GM18505 (cell line): ENCODE results near the gene PAPLN.

Source experiments
- ATAC-seq: cut with Tn5 transposase; IDR thresholded peaks from one replicate; pipeline ENCODE4 v1.9.1; 2021; ENCODE audit not compliant: unreplicated experiment
- POLR2A ChIP-seq: IDR thresholded peaks from 4 replicates; pipeline ENCODE4 v1.6.1; 2011; ENCODE audit warnings: borderline replicate concordance; ENCODE audit not compliant: insufficient read depth, insufficient read length; ENCODE audit errors: extremely low read depth

PAPLN gene

DNA sequence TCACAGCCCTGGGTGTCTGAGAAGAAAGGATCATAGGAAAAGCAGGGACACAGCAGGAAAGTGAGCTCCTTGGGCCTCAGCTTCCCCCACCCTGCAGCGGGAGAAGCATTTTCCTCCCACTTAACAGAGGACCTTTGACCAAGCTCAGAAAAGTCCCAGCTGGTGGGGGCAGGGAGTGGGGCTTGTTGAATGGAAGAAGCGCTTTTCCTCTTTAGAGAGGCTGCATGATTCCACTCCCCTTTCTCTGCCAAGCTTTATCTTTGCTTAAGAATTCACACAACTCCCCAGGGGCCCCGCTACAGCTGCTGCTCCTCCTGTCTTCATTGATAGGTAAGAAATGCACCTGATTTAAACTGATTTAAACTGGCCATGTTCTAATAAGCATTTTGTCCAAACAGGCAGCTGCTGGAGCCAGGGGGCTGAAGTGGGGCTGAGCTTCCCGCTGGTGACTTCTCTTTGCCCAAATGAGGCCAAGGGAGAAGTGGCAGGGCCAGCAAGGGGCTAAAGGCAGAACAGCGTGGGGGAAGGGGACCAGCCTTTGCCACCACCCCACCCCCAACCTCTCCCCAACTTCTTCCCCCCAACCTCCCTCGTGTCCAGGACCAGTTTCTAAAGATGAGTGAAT, 1.7 kb upstream of the PAPLN start:
- ATAC-seq: no peak
- no peak for TF ChIP-seq POLR2A

DNA sequence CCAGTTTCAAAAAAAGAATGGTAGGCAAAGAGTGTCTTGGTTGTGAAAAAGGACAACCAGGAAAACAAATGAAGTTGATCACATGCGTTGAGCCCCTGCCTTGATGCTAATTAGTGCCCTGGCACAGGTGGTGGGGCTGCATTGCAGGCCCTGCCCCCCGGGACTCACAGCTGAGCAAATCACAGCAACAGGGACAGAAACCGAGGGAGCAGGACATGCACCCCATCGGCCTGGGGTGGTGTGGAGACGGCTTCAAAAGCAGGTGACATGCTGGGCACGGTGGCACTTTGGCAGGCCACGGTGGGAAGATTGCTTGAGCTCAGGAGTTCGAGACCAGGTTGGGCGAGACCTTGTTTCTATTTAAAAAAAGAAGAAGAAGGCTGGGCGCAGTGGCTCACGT, 1.1 kb upstream of the PAPLN start:
- no peak for ATAC-seq
- TF ChIP-seq POLR2A: no peak

DNA sequence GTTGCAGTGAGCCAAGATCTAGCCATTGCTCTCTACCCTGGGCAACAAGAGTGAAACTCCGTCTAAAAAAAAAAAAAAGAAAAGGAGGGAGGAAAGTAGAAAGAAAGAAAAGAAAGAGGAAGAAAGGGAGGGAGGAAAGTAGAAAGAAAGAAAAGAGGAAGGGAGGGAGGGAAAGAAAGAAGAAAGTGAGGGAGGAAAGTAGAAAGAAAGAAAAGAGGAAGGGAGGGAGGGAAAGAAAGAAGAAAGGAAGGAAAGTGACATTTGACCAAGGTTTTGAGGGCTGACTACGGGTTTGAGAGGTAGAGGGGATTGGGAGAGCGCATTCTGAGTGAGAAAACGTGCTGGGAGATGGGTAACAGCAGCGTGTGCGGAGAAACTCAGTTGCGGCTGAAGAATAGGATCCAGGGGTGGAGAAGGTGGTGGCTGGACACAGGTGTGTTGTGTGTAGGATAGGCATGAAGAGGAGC, 521 bp upstream of the PAPLN start:
- no peak for TF ChIP-seq POLR2A
- no peak for ATAC-seq

DNA sequence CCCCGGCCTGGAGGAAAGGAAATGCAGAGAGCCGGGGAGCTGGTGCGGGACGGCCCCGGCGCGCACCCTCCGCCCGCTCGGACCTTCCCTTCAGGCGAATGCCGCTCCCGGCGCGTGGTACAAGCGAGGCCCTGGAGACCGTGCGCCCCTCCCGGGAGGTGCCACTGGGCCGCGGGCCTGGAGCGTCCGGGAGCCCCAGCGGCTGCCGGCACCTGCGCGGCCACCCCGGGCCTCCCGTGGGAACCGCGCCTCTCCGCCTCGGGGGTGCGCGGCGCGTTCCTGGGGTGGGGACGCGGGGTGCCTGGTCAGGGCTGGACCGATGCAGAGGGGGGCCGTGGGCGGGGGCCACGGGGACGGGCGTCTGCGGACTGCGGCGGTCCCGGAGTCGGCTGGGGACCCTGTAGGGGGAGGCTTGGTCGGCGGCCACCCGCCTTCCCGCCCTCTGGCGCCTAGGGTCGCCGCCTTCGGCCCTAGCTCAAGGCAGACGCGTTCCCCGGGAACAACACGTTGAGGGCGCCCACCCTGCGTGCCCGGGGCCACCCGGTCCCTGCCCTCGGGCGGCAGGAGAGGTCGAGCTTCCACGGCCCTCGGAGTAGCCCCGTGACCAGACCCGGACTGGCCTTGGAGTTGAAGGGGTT, 599 bp downstream of the PAPLN start:
- no peak for ATAC-seq
- no peak for TF ChIP-seq POLR2A

DNA sequence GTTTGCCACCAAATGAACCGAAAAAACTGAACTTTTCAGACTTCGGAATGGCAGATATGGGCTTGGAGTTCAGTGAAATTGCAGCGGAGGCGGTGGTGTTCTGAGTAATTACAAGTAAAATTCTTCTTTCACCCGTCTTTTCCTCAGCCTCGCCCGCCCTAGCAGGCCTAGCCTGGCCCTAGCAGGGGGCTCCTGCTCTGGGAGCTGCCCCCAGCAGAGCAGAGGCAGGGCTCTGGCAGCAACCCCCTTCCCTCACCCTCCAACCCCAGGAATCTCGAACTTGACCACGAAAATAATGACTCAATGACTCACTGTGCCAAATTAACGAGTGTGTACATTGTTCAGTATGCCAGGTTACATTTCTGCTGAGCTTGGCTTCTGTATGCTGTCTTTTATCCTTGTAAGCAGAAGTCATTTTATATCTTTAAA, 1.1 kb downstream of the PAPLN start:
- TF ChIP-seq POLR2A: no peak
- no peak for ATAC-seq

DNA sequence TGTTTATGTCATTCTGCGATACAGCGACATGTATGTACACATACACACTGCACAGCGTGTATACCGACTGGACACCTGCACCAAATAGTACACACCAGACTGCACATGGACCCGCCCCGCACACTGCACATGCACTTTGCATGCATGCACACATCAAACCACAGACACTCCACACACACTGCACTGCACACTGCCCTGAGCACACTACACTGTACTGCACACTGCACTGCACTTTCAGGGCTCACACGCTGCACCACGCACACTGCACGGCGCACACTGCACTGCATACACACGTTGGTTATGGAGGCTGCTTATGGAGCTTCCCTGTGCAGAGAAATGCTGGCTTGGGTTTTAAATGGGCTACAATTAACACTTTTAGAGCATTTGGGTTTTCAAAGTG, 1.6 kb downstream of the PAPLN start:
- ATAC-seq: no peak
- no peak for TF ChIP-seq POLR2A

DNA sequence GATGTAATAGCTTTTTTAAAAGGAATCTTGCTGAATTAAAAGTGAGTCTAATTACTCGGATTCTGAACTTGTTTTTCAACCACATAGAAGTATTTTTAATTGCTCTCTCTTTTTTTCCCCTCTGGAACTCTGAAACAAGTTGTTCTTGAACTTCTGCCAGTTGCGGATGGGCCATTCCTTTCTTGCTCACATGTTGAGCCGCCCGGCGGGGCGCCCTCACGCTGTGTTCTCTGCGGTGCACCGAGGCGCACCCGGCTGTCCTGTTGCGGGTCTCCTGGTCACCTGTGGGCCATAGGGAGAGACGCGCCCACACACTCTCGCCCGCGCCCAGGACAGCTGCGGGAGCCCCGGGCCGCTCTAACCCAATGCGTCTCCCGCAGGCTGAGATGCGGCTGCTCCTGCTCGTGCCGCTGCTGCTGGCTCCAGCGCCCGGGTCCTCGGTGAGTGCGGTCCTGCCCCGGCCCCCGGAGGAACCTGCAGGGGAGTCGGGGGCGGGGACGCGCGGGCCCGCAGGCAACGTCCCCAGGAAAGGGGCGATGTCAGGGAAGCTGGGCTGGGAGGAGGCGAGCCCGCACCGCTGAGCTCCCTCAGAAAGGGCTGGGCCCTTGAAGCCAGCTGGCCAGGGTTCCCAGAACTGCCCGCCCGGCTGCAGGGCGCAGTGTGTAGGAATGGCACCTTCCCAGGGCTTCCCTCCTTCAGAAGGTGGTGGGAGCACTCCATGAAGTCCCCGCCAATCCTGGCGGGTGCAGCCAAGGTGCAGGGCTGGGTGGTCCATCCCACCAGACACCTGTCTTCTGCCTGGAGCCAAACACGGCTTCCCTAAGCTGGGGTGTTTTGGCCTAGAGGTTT, 2.3 kb downstream of the PAPLN start:
- TF ChIP-seq POLR2A: no peak
- ATAC-seq: no peak

DNA sequence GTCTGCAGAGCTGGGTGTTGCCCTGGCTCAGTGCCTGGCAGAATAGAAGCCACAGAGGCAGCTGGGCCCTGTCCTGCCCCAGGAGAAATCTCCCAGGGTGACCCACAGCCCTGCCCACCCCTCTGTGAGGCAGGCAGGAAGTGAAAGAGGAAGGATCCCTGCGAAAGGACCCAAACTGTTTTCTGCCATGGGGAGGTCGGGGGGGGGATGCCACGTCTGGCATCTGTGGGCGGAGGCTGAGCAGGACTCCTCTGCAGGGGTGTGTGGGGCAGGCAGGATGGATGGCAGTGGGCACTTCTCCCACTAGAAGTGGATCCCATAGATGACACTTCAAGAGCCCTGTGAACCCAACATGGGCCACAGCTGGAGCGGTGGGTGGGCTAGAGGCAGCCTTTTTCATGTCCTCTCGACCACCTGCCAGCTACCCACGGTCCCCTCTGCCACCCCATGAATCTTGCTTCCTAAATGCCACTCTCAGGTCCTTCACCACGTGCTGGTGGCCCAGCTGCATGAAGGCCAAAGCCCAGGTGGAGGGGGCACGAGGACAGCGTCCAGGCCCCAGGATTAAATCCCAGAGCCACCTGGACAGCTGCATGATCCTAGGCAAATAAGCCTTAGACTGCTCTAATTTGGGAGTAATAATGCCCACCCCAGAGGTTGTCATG, 3.6 kb downstream of the PAPLN start:
- ATAC-seq: no peak
- no peak for TF ChIP-seq POLR2A

DNA sequence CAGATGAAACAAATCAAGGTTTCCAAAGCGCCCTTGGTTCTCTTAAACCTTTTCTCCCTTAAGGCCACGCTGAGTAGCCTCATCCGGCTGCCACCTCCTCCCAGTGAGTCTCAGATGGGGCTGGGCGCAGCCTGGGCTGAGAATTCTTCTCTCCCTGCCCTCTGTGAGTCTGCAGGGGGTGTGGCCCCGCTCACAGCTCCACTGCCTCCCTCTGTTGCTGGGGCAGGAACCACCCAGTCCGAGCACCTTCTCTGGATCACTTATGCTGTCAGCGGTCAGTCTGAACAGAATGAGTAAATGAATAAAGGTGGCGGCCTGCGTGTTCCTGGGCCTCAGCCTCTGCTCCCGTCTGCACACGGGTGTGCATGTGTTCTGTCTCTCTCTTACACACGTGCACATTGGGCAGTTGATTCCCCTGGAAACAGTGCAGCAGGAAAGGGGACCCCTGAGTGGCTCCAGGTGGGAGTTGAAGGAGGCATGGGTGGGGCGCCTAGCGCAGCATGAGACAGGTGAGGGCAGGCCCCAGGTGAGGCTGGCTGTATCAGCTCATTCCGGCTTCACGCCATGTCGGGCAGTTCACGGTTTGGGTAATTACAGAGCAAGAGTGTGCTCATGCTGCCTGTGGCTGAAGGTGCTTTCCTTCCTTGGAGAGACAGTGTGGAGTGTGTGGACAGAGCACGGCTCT, 4.3 kb downstream of the PAPLN start:
- no peak for ATAC-seq
- TF ChIP-seq POLR2A: no peak

DNA sequence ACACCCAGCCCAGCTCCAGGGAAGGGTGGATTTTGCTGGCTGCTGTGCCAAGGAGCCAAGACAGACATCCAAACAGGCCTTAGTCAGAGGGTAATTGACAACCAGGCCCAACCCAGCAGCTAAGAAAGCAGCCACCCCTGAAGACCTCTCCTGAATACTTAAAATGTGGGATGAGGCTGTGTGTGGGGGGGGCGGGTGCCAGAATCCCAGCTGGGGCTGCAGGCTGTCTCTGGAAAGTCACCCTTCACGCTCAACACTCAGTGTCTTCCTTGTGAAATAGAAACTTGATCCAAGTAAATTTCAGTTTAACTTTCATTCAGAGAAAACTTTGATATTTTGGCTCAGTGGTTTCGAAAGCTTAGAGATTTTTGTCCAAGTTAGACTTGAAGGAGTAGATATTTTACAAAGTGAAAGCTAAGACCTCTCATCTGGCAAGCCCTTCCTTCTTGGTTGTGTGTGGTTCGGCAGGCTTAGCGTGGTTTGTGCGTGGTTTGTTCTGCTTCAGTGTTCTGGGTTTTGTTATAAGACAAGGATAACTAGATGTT, 5.1 kb downstream of the PAPLN start:
- TF ChIP-seq POLR2A: no peak
- no peak for ATAC-seq

DNA sequence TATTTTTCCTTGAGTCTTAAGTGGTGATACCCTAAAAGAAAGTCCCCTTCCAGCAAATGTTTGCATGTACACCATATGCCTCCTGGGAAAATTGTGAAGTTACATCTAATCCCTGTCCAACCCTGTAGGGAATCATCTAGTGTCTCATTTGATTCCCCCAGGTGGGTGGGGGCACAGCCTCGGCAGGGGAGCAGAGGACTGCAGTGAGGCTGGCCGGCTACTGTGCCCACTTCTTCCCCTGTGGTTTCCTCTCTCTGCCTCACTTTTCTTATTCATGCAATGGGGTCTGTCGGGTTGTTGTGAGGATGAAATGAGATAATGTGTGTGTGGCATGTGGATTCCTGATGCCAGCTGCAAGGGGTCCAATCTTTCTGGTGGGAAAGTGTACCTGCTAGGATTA, 6.0 kb downstream of the PAPLN start:
- ATAC-seq: no peak
- TF ChIP-seq POLR2A: no peak

DNA sequence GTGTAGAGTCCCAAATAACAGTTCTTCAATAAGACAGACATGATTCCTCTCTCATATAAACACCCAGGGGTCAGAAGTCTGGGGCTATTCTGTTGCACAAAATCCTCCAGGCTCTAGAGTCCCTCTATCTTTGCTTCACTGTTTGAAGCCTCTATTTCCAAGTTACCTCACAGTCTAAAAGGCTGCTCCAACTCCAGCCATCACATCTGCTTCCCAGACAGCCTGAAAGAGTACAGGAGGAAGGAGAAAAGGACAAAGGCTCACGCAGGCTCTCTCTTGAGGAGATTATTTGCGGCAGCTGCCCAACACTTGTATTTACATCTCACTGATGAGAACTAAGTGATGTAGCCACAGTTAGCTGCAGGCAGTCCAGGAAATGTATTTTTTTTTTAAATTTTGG, 6.4 kb downstream of the PAPLN start:
- no peak for TF ChIP-seq POLR2A
- ATAC-seq: no peak
